GM12801 (cell line): Measurements from ENCODE around the gene SPEG.

ENCODE experiments used
- CTCF ChIP-seq: IDR thresholded peaks from one replicate; pipeline ENCODE4 v1.5.1; 2011; ENCODE audit warnings: control low read depth; ENCODE audit not compliant: insufficient read length; ENCODE audit errors: extremely low read depth

The SPEG gene

GRCh38 chr2:219406861-219407230 lies 27.8 kb upstream of the SPEG start:
- no peak for TF ChIP-seq CTCF

GRCh38 chr2:219408204-219408603 lies 26.4 kb upstream of the SPEG start:
- TF ChIP-seq CTCF: no peak

- TF ChIP-seq CTCF: no peak
Measured at GRCh38 chr2:219408631-219409030, 26.0 kb upstream of the SPEG start.

GRCh38 chr2:219409619-219410018 lies 25.0 kb upstream of the SPEG start:
- no peak for TF ChIP-seq CTCF

GRCh38 chr2:219410390-219410789 lies 24.3 kb upstream of the SPEG start:
- no peak for TF ChIP-seq CTCF

GRCh38 chr2:219414857-219415256 lies 19.8 kb upstream of the SPEG start:
- TF ChIP-seq CTCF: no peak

- TF ChIP-seq CTCF: no peak
Measured at GRCh38 chr2:219415580-219416234, 18.9 kb upstream of the SPEG start.
